Femur (tissue), 1 donor: Measurements from ENCODE around the gene MORN4.
"Not testable (repeated sequence)": the region's sequence is repeated elsewhere in the genome, so short reads cannot be mapped to it uniquely, and the experiment has no call there.

Source experiments
- DNase-seq: peaks from one replicate; pipeline ENCODE4 v3.0.0-alpha.2; 2017

MORN4 gene

GRCh38 chr10:97640868-97641811 is 7.8 kb upstream of the MORN4 start:
- DNase-seq, result peak; percentile 47

- peak; percentile 99 for DNase-seq
Observed at GRCh38 chr10:97640174-97640867, 7.0 kb upstream of the MORN4 start, which contains the start of gene PI4K2A. Gene PI4K2A (plus strand): TSS chr10:97640671. CDS start chr10:97640743, 72 bp downstream.

- DNase-seq, result not testable (repeated sequence)
Observed at GRCh38 chr10:97639090-97639489, 5.8 kb upstream of the MORN4 start.

GRCh38 chr10:97635577-97635976 is 2.3 kb upstream of the MORN4 start:
- DNase-seq, result no peak

GRCh38 chr10:97633921-97634320 is 621 bp upstream of the MORN4 start:
- no peak for DNase-seq

- no peak for DNase-seq
Observed at GRCh38 chr10:97631098-97631497, 2.2 kb downstream of the MORN4 start.

- DNase-seq, result no peak
Observed at GRCh38 chr10:97629289-97629688, 4.0 kb downstream of the MORN4 start.

GRCh38 chr10:97628228-97628627 is 5.1 kb downstream of the MORN4 start:
- no peak for DNase-seq

GRCh38 chr10:97627731-97628130 is 5.6 kb downstream of the MORN4 start:
- DNase-seq, result no peak

GRCh38 chr10:97623277-97623676 is 10.0 kb downstream of the MORN4 start:
- DNase-seq, result no peak

GRCh38 chr10:97618733-97619132 is 14.6 kb downstream of the MORN4 start:
- DNase-seq, result no peak

GRCh38 chr10:97618285-97618684 is 15.0 kb downstream of the MORN4 start:
- DNase-seq, result no peak

- DNase-seq, result peak; percentile 30
Observed at GRCh38 chr10:97612386-97612785, 20.9 kb downstream of the MORN4 start.

- no peak for DNase-seq
Observed at GRCh38 chr10:97611473-97611872, 21.8 kb downstream of the MORN4 start.

GRCh38 chr10:97608991-97609561 is 24.2 kb downstream of the MORN4 start:
- DNase-seq, result peak; percentile 27

- DNase-seq, result no peak
Observed at GRCh38 chr10:97607095-97607636, 26.1 kb downstream of the MORN4 start.

- no peak for DNase-seq
Observed at GRCh38 chr10:97601268-97602215, 31.8 kb downstream of the MORN4 start.

- no peak for DNase-seq
Observed at GRCh38 chr10:97600616-97601015, 32.7 kb downstream of the MORN4 start.

GRCh38 chr10:97599272-97599619 is 34.1 kb downstream of the MORN4 start:
- DNase-seq, result no peak

GRCh38 chr10:97598407-97599271 is 34.7 kb downstream of the MORN4 start:
- no peak for DNase-seq

- no peak for DNase-seq
Observed at GRCh38 chr10:97597778-97598177, 35.5 kb downstream of the MORN4 start.
